Measurements from ENCODE around the gene TTC9.

DNA sequence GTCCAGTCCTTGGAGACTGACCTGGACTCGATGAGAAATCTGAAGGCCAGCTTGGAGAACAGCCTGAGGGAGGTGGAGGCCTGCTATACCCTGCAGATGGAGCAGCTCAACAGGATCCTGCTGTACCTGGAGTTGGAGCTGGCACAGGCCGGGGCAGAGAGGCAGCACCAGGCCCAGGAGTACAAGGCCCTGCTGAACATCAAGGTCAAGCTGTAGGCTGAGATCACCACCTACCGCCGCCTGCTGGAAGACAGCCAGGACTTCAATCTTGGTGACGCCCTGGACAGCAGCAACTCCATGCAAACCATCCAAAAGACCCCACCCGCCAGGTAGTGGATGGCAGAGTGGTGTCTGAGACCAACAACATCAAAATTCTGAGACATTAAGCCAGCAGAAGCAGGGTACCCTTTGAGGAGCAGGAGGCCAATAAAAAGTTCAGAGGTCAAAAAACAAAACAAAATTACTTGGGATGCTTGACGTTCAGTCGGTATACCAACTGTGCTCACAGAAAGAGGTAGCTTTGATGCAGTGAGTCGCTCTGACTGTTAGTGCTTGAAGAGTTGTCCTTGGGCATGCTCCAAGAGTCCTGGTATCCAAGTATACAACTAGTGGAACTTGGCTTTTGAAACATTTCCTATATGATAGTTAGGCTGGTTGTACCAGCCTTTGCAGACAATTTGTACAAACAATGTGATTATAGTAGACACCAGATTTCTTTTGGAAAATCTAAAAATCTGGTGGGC, 46.1 kb upstream of the TTC9 start:
- TF ChIP-seq, protein P1, sequence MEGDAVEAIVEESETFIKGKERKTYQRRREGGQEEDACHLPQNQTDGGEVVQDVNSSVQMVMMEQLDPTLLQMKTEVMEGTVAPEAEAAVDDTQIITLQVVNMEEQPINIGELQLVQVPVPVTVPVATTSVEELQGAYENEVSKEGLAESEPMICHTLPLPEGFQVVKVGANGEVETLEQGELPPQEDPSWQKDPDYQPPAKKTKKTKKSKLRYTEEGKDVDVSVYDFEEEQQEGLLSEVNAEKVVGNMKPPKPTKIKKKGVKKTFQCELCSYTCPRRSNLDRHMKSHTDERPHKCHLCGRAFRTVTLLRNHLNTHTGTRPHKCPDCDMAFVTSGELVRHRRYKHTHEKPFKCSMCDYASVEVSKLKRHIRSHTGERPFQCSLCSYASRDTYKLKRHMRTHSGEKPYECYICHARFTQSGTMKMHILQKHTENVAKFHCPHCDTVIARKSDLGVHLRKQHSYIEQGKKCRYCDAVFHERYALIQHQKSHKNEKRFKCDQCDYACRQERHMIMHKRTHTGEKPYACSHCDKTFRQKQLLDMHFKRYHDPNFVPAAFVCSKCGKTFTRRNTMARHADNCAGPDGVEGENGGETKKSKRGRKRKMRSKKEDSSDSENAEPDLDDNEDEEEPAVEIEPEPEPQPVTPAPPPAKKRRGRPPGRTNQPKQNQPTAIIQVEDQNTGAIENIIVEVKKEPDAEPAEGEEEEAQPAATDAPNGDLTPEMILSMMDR (IDR thresholded peaks at IDR 0.05; ENCODE audit: insufficient read depth, low read length, poor library complexity, severe bottlenecking) = no peak
- TF ChIP-seq EZH2phosphoT487 (conservative IDR thresholded peaks at IDR 0.05; ENCODE audit: low read length) = no peak
